GM19438 (cell line): Measurements from ENCODE around the gene SEMA5A.

Experiments used
- ATAC-seq: cut with Tn5 transposase; IDR thresholded peaks from one replicate; pipeline ENCODE4 v1.9.1; 2021; ENCODE audit warnings: low read depth; ENCODE audit not compliant: unreplicated experiment

SEMA5A gene

DNA sequence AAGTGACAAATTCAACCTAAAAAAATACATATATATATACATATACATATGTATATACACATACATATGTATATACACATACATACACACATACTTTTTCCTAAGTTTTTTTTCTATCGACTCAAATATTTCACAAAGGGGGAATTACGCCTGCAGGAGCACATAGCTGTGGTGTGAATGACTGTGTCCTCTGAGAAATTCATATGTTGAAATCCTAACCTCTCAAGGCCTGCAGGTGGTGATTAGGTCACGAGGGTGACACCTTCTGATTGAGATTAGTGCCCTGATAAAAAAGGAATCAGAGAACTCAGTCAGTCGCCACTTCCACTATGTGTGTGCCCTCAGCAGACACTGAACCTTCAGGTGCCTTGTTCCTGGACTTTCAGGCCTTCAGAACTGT, 248.7 kb downstream of the SEMA5A start:
- ATAC-seq = no peak

DNA sequence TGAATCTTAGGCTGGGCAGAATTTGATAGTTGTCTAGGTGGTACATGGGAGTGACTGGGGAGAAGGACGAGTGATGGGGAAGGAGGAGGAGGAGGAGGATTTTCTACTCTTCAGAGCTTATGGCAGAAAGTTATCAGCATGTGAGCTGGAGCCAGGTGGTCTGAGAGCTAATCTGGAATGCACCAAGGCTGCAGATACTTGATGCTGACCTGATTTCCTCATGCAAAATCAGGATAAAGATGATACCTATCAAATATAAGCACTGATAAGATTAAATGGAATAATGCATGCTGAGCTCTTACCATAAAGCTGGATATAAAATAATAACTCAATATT, 250.4 kb downstream of the SEMA5A start:
- ATAC-seq = no peak

DNA sequence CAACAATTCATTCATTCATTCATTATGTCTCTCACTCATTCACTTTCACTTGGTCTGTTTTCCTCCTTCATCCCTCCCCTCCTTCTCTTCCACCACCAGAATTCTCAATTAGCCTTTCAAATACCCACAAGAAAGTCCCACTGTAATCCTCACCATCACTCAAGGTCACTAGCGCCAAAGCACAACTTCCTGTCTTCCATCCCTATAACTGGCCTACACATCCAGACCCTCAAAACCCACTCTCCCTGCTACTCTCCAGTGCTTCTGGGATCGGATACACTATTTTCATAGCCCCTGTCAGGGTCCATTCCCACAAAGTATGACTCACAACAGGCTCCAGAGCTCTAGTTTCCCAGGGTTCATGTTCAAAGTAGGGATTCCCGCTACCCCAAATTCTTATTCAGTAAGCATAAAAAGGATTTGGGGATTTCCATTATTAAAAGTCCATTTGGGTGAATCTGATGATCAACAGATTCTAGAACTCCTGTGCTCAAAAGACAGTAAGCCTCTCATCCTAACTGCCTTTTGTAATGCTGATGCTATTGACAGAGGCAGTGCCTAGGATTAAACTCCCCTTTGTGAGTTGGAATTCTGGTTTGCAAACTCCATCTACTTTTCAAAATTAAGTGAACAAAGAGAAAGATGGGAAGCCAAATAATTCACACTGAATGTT, 250.9 kb downstream of the SEMA5A start:
- ATAC-seq = no peak

DNA sequence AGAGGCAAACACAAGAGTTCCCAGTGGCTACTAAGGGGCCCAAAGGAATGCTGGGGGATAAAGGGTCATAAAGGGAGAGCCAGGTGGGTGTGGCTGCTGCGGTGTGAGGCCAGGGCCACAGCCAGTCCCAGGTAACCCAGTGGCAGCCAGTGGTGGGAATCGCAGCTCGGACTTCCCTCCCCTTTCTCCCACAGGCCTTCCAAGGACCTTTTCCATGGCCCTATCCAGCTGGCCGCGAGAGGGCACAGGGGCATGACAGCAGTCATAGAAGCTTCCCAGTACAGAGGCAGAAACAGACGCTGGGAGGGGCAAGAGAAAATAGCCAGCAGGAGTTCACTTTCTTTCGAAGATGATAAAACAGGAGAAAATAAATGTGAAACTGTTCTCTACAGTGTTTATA, 257.6 kb downstream of the SEMA5A start:
- ATAC-seq = no peak

DNA sequence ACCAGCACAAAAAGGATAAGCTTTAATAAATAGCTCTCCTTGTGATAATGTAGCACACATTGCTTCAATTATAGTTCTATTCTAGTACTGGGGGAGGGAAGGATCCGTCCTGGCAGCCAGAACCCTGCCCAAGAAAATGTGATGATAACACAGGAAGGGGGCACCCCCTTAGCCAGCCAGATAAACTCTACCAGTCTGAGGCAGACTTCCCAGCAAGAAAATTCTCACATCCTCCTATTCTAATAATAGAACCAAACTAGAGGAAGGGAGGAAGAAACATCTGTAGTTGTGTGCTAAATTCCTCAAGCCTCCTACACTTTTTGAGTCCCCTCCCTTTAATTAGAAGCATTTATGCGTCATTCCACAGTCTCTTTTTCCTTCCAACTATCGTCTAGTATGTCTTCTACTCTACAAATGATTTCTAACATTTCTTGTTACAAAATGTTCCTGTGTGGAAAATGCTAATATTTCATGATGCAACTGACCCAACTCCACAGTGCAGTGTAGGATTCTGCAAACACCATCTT, 261.0 kb downstream of the SEMA5A start:
- ATAC-seq = no peak

DNA sequence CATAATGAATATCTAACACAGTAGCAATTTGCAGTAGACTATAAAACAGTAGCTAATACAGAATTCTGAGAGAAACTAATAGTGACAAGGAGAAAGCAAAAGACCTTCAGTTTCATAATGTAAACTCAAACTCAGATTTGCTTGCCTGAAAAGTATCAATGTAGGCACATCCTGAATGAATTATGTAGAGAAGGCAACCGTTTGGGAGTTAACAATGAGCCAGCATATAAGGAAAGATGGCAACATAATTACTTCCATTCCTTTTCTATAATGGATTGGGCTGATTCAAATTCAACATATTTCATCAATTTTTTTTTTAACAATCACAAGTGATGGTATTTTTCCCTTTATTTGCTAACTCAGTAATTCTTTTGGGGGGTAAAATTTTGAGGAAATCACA, 261.6 kb downstream of the SEMA5A start:
- ATAC-seq = no peak

DNA sequence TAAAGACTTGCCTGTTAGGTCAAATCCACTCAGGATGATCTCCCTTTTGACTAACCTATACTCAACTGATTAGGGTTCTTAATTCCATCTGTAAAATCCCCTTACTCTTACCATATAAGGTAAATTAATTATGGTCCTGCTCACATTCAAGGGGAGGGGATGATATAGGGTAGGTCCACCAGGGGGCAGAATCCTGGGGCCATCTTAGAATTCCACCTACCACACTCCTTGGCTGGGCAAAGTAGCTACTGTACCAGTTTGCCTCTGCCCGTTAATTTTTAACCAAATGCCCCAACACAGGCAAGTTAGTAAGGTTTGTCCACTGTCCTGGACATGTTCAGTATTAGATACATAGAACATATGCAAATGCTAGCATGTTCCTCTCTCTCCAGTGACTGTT, 262.4 kb downstream of the SEMA5A start:
- ATAC-seq = no peak

DNA sequence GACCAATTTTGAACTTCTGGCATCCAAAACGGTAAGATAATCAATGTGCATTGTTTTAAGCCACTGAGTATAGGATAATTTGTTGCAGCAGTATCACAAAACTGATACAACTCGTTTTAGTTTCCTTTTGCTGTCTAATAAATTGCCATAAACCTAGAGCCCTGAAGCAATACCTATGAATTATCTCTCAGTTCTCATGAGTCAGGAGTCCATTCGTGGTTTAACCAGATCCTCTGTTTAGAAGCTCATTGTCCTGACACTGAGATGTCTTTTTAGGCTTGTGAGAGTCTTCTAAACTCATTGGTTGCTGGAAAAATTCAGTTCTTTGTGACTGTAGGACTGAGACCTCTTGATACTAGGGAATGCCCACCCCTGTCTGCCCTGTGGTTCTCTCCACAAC, 262.9 kb downstream of the SEMA5A start:
- ATAC-seq = no peak

DNA sequence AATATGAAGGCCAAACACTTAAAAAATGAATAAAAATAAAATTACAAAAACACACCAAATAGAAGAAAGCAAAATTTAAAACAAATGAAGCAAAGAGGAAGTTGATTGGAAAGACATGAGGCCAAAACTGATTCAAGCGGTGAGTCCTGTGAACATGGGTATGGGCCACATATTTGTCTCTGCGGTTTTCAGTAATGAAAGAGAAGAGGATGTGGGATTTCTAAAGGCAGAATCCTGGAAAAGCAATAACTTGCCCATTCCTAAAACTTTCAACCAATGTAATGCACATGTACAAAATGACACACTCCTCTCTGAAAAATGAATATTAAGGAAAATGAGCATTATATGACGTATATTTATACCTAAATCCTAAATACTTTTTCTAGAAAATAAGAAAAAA, 263.7 kb downstream of the SEMA5A start:
- ATAC-seq = no peak

DNA sequence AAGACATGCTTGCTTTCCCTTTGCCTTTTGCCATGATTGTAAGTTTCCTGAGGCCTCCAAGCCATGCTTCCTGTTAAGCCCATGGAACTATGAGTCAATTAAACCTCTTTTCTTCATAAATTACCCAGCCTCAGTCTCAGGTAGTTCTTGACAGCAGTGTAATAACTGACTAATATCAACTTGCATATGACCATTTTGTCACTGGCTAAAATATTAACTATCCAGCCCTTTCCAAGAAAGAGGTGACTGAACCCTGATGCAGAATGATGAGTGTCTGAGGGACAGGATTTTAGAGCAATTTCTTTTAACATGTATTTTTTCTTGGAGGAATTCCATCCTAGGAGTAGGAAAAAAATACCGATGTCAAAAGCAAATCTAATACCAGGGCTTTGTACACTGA, 266.1 kb downstream of the SEMA5A start:
- no peak for ATAC-seq

DNA sequence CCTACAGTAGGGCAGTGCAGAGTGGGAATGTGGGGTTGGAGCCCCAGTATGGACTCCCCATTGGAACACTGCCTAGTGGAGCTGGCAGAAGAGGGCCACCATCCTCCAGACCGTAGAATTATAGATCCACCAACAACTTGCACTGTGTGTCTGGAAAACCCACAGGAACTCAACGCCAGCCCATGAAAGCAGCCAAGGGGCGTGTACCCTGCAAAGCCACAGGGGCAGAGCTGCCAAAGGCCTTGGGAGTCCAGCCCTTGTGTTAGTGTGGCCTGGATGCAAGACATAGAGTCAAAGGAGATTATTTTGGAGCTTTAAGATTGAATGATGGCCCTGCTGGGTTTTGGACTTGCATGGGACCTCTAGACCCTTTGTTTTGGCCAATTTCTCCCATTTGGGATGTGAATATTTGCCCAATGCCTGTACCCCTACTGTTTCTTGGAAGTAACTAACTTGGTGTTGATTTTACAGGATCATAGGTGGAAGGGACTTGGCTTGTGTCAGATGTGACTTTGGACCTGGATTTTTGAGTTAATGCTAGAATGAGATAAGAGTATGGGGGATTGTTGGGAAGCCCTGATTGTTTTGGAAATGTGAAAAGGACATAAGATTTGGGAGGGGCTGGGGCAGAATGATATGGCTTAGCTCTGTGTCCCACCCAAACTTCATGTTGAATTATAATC, 266.8 kb downstream of the SEMA5A start:
- ATAC-seq = no peak

DNA sequence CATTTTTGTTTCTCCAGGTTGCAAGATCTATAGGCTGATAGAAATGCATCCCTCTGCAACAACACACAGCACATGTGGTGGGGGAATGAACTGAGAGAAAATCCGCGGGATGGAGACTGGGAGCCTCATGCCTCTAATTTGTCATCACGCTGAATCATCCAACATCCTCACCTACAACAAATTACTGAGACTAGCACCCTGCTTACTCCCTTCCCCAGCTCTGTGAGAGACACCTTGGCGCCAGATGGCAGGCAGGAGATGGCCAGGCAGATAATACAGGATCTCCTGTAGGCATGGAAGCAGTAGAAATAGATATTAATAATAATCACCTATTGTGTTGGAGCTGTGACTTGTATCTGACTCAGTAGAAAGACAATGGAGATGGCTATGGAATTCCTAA, 276.9 kb downstream of the SEMA5A start:
- no peak for ATAC-seq

DNA sequence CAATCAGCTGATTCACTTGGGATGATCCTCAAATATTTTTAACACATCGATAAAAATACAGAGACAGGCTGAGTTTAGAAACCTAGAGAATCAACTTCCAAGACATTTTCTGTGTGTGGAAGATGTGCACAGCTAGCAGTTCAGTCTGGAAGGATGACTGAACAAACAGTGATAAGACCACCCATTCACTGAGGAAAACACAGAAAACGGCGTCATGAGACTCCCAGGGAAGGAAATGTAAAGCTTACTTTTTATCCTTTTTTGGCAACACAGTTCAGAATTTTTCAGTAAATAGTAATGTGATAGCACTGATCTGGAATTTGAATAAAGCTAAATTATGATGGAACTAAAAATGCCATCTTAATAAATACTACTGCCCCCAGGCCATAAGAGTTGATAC, 277.6 kb downstream of the SEMA5A start:
- no peak for ATAC-seq

DNA sequence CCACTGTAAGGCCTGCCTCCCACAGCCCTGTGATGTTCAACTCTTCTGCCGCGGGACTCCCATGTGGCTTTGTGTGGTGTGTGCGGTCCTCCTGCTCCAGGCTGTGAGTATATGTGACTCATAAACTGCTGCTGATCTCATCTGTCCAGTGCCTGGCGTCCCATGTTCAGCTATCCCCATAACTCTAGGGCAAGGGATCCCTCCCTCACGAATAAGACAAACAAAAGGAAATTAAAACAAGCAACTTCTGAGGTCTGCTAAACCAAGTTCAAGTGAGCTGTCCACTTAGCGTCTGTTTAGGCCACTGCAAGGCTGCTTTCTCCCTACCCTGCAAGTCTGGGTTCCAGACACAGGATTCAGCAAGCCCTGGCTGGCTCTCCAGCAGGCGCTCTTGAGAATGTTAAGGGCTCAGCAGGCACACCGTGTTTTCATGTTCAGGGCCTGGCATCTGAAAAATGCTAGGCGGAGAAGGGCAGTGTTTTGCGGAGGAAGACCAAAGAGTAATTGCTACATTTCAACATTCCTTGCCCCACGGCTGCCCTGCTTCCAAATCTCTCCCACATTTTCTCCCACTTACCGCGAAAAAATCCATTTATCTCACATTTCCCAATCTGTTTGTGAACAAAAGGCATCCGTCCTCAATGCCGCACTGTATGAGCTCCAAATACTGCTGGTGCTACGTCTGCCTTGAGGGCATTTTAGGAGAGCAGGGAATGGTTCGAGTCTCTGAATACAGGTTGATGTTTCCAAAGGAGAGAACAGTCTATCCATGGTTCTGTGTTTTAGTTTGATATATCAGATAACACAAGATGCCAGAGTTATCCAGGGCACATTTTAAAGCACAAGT, 280.2 kb downstream of the SEMA5A start:
- ATAC-seq = no peak

DNA sequence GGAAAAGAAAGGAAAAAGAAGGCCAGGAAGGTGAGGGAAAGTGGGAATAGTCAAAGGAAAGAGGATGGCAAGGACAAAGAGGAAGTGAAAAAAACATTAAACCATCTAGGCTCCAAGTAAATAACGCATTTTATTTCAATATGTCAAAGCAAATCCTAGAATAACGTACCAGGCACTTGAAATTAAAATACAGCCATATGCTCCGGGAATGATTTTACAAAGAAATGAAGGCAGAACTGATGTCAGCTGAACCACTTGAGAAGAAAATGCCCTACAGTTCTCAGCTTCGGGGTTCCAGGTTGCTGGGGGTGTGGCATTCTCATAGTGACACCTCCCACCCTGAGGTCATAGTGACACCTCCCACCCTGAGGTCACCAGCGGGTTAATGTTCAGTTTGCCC, 281.6 kb downstream of the SEMA5A start:
- no peak for ATAC-seq

DNA sequence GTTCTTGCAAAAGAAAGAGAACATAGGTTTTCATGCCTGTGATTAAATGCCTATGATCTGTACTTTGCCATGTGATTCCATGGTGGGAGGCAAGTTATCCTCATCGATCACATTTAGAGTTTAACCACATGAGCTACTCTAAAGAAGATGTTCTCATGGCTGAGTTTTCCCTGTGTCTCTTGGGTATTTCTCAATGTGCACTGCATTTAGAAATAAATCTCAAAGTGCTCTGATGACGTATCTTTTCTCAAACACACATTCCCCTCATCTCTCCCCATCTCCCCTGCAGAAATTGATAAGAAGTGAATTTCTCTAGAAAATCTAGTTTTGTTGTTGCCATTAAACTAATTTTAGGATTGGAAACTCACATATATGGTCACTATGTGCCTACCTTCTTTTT, 282.2 kb downstream of the SEMA5A start:
- ATAC-seq = no peak

DNA sequence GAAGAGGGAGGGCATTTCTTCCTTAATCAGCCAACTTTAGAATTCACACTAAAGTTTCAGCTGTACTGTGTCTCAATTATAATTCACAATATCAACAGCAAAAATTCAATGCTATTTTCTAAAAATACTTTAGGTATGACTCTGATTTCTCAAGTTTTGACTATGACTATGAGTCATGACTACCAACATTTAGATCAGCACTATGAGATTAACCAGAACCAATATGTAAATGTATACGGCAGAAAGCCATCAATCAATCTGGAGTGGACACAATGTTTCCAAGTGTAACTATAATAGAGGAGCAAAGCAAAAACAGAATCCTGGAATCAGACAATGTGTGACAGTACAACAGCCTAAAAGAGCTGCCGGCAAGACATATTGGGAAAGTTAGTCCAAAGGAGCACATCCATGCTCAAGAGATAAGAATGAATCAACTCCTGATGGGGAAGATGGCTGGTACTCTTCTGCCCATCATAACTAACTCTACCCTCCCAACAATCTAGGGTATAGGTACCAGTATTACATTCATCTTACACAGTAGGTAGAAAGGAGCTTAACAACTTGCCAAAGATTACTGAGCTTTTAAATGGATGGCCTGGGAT, 294.4 kb downstream of the SEMA5A start:
- ATAC-seq = no peak

DNA sequence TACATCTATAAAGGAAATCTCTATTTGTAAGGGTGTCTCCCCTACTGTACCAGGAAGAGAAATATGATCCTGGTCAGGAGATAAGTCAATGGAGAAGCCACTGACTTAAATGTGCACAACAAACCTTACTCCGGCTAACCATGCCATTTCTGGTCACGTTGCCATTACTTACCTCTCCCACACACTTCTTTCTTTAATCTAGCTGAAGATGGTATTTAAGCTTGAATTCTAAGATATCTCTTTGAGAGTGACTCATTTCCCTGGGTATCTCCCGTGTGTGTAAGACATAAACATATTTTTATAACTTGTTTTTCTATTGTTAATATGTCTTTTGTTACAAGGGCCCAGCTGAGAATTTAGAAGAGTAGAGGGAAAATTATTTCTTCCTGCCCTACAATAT, 296.6 kb downstream of the SEMA5A start:
- ATAC-seq = no peak

DNA sequence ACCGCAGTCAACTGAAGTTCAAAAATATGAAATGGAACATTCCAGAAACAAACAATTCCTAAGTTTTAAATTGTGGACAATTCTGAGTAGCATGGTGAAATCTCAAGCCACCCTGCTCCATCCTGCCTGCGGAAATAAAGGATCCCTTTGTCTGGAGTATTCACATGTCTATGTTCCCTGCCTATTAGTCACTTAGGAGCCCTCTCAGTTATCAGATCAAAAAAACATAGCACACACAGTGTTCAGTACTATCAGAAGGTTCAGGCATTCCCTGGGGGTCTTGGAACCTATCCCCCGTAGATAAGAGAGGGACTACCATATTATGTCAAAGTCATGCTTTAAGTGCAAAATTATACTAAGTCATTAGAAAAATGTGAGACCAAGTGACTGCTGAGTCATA, 300.8 kb downstream of the SEMA5A start:
- ATAC-seq = no peak

DNA sequence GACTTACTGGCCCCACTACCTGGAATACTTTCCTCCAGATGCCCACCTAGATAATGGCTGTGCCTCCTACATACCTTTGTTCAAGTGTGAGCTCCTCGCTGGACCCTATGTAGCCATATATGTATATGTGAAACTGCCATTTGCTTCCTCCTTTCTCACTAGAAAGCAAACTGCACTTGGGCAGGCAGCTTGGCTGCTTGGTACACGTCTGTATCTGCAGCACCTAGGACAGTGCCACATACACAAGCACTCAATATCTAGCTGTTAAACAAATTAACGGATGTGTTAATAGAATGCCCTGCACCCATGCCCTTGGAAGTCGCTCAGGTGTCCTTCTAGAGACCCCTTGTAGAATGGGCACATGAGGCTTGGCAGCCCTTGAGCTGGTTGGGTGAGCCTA, 301.5 kb downstream of the SEMA5A start:
- no peak for ATAC-seq
